WTC11 (cell line): ENCODE data around the gene TRRAP. TPM values are rescaled to one million over a fixed set of nuclear protein-coding genes. Genes with fewer than 3 reads are reported as not detected.

ENCODE experiments used
- ATAC-seq: fragments of 200-7000 bp; cut with Tn5 transposase; 2 replicates; pipeline ENCODE4 v1.10.0; 2021; ENCODE audit warnings: mild to moderate bottlenecking, moderate library complexity
- CTCF ChIA-PET: fragments of 300-600 bp; sonication (Branson Sonifier 250); formaldehyde crosslinking; loops from one replicate; lab custom pipeline; 2021; ENCODE audit warnings: antibody characterized with exemption; lab: Charles Lee
- POLR2A ChIA-PET: fragments of 350-600 bp; sonication (Branson Sonifier 250); formaldehyde crosslinking; loops from one replicate; lab custom pipeline; 2021; ENCODE audit warnings: antibody characterized with exemption; lab: Charles Lee
- DNase-seq: peaks from one replicate; pipeline ENCODE4 v3.0.0; 2021; ENCODE audit warnings: low spot score
- H3K27ac Mint-ChIP-seq: 2 replicates; pipeline ENCODE4 v1.8.0; 2021; ENCODE audit warnings: mixed read lengths
- H3K27me3 Mint-ChIP-seq: 2 replicates; pipeline ENCODE4 v1.8.0; 2021; ENCODE audit warnings: low read depth, mild to moderate bottlenecking, moderate library complexity, mixed read lengths
- H3K36me3 Mint-ChIP-seq: 2 replicates; pipeline ENCODE4 v1.8.0; 2021; ENCODE audit warnings: mixed read lengths
- H3K4me1 Mint-ChIP-seq: 2 replicates; pipeline ENCODE4 v1.8.0; 2022; ENCODE audit warnings: mixed read lengths
- H3K4me3 Mint-ChIP-seq: 2 replicates; pipeline ENCODE4 v1.8.0; 2021; ENCODE audit warnings: mild to moderate bottlenecking, moderate library complexity, mixed read lengths
- H3K9me3 Mint-ChIP-seq: 2 replicates; pipeline ENCODE4 v1.8.0; 2021; ENCODE audit warnings: mixed read lengths
- FOXP1 ChIP-seq: sonication (generic); formaldehyde crosslinking; IDR thresholded peaks from 2 replicates; pipeline ENCODE4 v1.8.0; 2022; ENCODE audit warnings: missing genetic modification reagents, mild to moderate bottlenecking, moderate library complexity, borderline replicate concordance
- GABPB1 ChIP-seq: sonication (generic); formaldehyde crosslinking; IDR thresholded peaks from 2 replicates; pipeline ENCODE4 v1.8.1; 2023; ENCODE audit warnings: mild to moderate bottlenecking, missing genetic modification reagents
- GRHL2 ChIP-seq: fragments of 250-450 bp; sonication (Bioruptor Pico); IDR thresholded peaks from 2 replicates; pipeline ENCODE4 v1.8.0; 2022; ENCODE audit warnings: mild to moderate bottlenecking, moderate library complexity; ENCODE audit not compliant: insufficient replicate concordance, severe bottlenecking
- HMGA2 ChIP-seq: fragments of 250-450 bp; sonication (Bioruptor Pico); IDR thresholded peaks from 2 replicates; pipeline ENCODE4 v1.4.0; 2021; ENCODE audit warnings: mild to moderate bottlenecking, moderate library complexity
- KAT7 ChIP-seq: sonication (generic); formaldehyde crosslinking; IDR thresholded peaks from 2 replicates; pipeline ENCODE4 v1.8.1; 2023; ENCODE audit warnings: missing genetic modification reagents, mild to moderate bottlenecking, borderline replicate concordance
- NR1H2 ChIP-seq: sonication (generic); formaldehyde crosslinking; IDR thresholded peaks from 2 replicates; pipeline ENCODE4 v1.9.0; 2021; ENCODE audit warnings: mild to moderate bottlenecking, moderate library complexity, missing genetic modification reagents
- RORB ChIP-seq: fragments of 250-450 bp; sonication (Bioruptor Pico); IDR thresholded peaks from 2 replicates; pipeline ENCODE4 v1.9.0; 2021; ENCODE audit warnings: mild to moderate bottlenecking
- TCF7 ChIP-seq: sonication (generic); formaldehyde crosslinking; IDR thresholded peaks from 2 replicates; pipeline ENCODE4 v1.8.0; 2022; ENCODE audit warnings: mild to moderate bottlenecking, low read depth, missing genetic modification reagents, moderate library complexity
- TEAD1 ChIP-seq: sonication (generic); formaldehyde crosslinking; IDR thresholded peaks from 2 replicates; pipeline ENCODE4 v1.8.0; 2022; ENCODE audit warnings: mild to moderate bottlenecking, missing genetic modification reagents
- ZNF263 ChIP-seq: sonication (generic); formaldehyde crosslinking; IDR thresholded peaks from 2 replicates; pipeline ENCODE4 v1.8.1; 2022; ENCODE audit warnings: low read depth, mild to moderate bottlenecking, moderate library complexity, missing genetic modification reagents
- ZNF317 ChIP-seq: sonication (generic); formaldehyde crosslinking; IDR thresholded peaks from 2 replicates; pipeline ENCODE4 v1.8.1; 2023; ENCODE audit warnings: low read depth, mild to moderate bottlenecking, moderate library complexity, missing genetic modification reagents, borderline replicate concordance
- ZNF396 ChIP-seq: fragments of 250-450 bp; sonication (Bioruptor Pico); IDR thresholded peaks from 2 replicates; pipeline ENCODE4 v1.8.0; 2021; ENCODE audit warnings: mild to moderate bottlenecking, moderate library complexity, borderline replicate concordance
- total RNA-seq: library from RNA; stranded (reverse); gene quantifications from 3 replicates; pipeline ENCODE4 v1.2.3, GENCODE V29; 2021
- TF ChIP-seq, protein P1 (sequence below): sonication (generic); formaldehyde crosslinking; IDR thresholded peaks from 2 replicates; pipeline ENCODE4 v1.8.0; 2023; ENCODE audit warnings: missing genetic modification reagents
- TF ChIP-seq, protein P2 (sequence below): sonication (generic); formaldehyde crosslinking; IDR thresholded peaks from 2 replicates; pipeline ENCODE4 v1.8.1; 2023; ENCODE audit warnings: mild to moderate bottlenecking, missing genetic modification reagents, moderate library complexity
- TF ChIP-seq, protein P3 (sequence below): sonication (generic); formaldehyde crosslinking; IDR thresholded peaks from 2 replicates; pipeline ENCODE4 v1.8.1; 2022; ENCODE audit warnings: mild to moderate bottlenecking, missing genetic modification reagents, moderate library complexity, borderline replicate concordance
- TF ChIP-seq, protein P4 (sequence below): fragments of 250-450 bp; sonication (Bioruptor Pico); IDR thresholded peaks from 2 replicates; pipeline ENCODE4 v1.9.0; 2021; ENCODE audit warnings: mild to moderate bottlenecking
- TF ChIP-seq, protein P5 (sequence below): fragments of 250-450 bp; sonication (Bioruptor Pico); IDR thresholded peaks from 2 replicates; pipeline ENCODE4 v1.9.0; 2021; ENCODE audit warnings: moderate library complexity, mild to moderate bottlenecking, inconsistent platforms, borderline replicate concordance
- TF ChIP-seq, protein P6 (sequence below): fragments of 250-450 bp; sonication (Bioruptor Pico); IDR thresholded peaks from 2 replicates; pipeline ENCODE4 v1.9.0; 2021; ENCODE audit warnings: mild to moderate bottlenecking, borderline replicate concordance

Gene TRRAP
- total RNA-seq, 1 experiment from 2014 or later = 46.5 TPM

DNA sequence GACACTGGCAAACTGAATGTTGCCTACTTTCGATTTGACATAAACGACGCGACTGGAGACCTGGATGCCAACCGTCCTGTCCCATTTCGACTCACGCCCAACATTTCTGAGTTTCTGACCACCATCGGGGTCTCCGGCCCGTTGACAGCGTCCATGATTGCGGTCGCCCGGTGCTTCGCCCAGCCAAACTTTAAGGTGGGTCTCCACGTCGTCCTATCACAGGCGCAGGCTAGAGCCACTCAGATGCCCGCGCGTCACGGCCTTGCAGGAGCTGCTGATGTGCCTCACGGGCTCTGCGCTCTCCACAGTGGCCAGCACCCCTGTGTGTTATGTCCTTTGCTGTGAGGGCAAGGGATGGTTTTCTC is 133.0 kb downstream of the TRRAP start (continued):
- TF ChIP-seq GRHL2 (no peak), GABPB1 (no peak)

DNA sequence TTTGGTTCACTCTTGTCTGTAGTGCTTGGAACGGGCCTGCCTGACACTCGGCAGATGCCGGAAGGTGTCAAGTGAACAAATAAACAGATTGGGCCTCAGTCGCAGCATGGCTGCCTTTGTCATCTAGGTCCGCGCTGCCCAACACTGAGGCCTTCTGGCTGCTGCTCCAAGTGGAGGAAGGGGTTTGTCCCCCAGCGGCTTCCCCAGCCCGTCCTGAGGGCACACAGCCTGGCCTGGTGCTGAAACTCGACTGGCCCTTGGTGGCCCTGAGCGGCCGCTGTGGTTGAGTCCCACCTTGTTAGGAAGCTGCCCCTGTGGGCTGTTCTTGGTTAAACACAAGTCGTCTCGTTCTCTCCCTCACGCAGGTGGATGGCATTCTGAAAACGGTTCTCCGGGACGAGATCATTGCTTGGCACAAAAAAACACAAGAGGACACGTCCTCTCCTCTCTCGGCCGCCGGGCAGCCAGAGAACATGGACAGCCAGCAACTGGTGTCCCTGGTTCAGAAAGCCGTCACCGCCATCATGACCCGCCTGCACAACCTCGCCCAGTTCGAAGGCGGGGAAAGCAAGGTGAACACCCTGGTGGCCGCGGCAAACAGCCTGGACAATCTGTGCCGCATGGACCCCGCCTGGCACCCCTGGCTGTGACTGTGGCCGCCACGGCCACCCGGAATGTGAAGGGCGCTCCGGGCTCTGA is 133.5 kb downstream of the TRRAP start:
- no peaks in the 10 kb centered on the region for H3K4me1 Mint-ChIP-seq
- ChIA-PET CTCF (no interaction called here), POLR2A (no interaction called here)
- H3K36me3 Mint-ChIP-seq = peaks cover 70% of the 10 kb centered on the region
- TF ChIP-seq, protein P1, sequence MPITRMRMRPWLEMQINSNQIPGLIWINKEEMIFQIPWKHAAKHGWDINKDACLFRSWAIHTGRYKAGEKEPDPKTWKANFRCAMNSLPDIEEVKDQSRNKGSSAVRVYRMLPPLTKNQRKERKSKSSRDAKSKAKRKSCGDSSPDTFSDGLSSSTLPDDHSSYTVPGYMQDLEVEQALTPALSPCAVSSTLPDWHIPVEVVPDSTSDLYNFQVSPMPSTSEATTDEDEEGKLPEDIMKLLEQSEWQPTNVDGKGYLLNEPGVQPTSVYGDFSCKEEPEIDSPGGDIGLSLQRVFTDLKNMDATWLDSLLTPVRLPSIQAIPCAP (CRISPR knock-in tag) = no peak
- no peak for TF ChIP-seq NR1H2 (CRISPR knock-in tag)
- TF ChIP-seq, protein P2, sequence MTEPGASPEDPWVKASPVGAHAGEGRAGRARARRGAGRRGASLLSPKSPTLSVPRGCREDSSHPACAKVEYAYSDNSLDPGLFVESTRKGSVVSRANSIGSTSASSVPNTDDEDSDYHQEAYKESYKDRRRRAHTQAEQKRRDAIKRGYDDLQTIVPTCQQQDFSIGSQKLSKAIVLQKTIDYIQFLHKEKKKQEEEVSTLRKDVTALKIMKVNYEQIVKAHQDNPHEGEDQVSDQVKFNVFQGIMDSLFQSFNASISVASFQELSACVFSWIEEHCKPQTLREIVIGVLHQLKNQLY (CRISPR knock-in tag) = no peak
- no peak for TF ChIP-seq FOXP1 (CRISPR knock-in tag)
- TF ChIP-seq, protein P3, sequence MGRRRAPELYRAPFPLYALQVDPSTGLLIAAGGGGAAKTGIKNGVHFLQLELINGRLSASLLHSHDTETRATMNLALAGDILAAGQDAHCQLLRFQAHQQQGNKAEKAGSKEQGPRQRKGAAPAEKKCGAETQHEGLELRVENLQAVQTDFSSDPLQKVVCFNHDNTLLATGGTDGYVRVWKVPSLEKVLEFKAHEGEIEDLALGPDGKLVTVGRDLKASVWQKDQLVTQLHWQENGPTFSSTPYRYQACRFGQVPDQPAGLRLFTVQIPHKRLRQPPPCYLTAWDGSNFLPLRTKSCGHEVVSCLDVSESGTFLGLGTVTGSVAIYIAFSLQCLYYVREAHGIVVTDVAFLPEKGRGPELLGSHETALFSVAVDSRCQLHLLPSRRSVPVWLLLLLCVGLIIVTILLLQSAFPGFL (CRISPR knock-in tag) = no peak
- no peak for TF ChIP-seq GABPB1
- TF ChIP-seq TCF7 (CRISPR knock-in tag) = no peak
- no peak for TF ChIP-seq ZNF396
- no peak for TF ChIP-seq TEAD1 (CRISPR knock-in tag)
- no peak overlapping the region for H3K4me3 Mint-ChIP-seq
- no peaks in the 10 kb centered on the region for H3K9me3 Mint-ChIP-seq
- ATAC-seq (no peak), DNase-seq (no peak)
- no peaks in the 10 kb centered on the region for H3K27me3 Mint-ChIP-seq
- H3K27ac Mint-ChIP-seq = no peak overlapping the region

DNA sequence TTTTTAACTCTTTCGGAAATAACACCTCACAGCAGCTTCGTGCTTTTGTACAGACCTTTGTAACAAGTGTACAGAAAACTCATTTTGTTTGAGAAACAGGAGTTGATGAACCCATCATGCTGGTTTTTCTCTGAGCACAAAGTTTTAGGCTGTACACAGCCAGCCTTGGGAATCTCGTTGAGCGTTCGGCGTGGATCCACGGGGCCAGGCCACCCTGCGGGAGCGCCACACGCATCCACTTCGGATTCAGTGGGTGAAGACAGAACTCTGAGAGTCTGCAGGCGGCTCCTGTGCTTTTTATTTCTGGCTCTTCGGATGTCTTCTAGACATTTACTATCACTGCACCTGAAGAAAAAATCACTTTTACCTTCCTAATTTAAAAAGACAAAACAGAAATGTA is 134.4 kb downstream of the TRRAP start:
- Mint-ChIP-seq H3K9me3 (no peaks in the 10 kb centered on the region), H3K4me1 (no peaks in the 10 kb centered on the region), H3K27ac (no peak overlapping the region), H3K4me3 (no peak overlapping the region), H3K27me3 (no peaks in the 10 kb centered on the region), H3K36me3 (peaks cover 69% of the 10 kb centered on the region)
- ChIA-PET POLR2A (no interaction called here), CTCF (interaction anchor here (1.9 kb wide), 1 partner anchor 24 kb away, joined by 5 read pairs; no protein-coding TSS in a partner anchor)
- DNase-seq = no peak
- TF ChIP-seq RORB (CRISPR knock-in tag) (no peak), KAT7 (CRISPR knock-in tag) (no peak), ZNF317 (no peak)
- TF ChIP-seq, protein P4, sequence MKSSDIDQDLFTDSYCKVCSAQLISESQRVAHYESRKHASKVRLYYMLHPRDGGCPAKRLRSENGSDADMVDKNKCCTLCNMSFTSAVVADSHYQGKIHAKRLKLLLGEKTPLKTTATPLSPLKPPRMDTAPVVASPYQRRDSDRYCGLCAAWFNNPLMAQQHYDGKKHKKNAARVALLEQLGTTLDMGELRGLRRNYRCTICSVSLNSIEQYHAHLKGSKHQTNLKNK = no peak
- TF ChIP-seq, all 79 proteins: peak for 0
- ATAC-seq = no peak

DNA sequence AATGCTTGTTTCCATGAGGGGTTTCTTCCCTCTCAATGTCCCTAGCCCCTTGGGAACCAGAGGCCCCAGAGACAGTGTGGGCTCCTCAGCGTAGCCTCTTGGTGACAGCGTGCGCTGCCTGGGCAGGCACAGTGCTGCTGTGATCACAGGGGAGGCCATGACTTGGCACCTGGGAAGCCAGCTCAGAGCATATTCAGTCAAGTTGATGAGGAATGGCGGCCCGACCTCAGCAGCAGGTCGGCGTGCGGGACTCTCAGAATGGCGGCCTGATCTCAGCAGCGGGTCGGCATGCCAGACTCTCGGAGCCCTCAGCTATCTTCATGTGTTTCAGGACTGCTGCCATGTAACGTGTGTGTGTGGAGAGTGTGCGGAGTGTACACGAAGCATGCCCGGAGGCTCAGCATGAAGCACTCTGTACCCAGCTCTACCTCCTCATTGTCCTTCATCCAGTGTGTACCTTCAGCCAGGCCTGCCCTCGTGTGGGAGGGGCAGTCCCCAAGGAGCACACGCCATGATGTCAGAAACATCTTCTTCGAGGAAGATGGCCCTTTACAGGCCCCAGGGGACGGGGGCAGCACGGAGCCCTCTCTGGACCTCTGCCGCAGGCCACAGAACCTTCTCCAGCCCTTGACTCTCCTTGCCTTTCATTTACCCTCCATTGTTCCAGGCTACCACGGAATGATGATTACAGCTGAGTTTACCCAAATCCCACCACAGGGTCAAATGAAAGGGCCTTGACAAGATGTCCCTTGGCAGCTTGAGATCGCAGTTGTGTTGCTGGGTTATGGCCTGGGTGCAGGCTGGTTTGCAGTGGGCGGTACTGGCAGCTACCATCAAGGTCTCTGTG is 135.2 kb downstream of the TRRAP start:
- POLR2A ChIA-PET = no interaction called here
- ATAC-seq (no peak), DNase-seq (no peak)
- no peak overlapping the region for H3K4me3 Mint-ChIP-seq
- CTCF ChIA-PET = interaction anchor here (1.9 kb wide), 1 partner anchor 24 kb away, joined by 5 read pairs; no protein-coding TSS in a partner anchor
- H3K27ac Mint-ChIP-seq = no peak overlapping the region
- H3K27me3 Mint-ChIP-seq = no peaks in the 10 kb centered on the region
- H3K9me3 Mint-ChIP-seq = no peaks in the 10 kb centered on the region
- TF ChIP-seq ZNF263 (CRISPR knock-in tag) = no peak
- no peak for TF ChIP-seq HMGA2 (CRISPR knock-in tag)
- TF ChIP-seq, protein P5, sequence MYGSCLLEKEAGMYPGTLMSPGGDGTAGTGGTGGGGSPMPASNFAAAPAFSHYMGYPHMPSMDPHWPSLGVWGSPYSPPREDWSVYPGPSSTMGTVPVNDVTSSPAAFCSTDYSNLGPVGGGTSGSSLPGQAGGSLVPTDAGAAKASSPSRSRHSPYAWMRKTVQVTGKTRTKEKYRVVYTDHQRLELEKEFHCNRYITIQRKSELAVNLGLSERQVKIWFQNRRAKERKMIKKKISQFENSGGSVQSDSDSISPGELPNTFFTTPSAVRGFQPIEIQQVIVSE = no peak
- TF ChIP-seq, protein P6, sequence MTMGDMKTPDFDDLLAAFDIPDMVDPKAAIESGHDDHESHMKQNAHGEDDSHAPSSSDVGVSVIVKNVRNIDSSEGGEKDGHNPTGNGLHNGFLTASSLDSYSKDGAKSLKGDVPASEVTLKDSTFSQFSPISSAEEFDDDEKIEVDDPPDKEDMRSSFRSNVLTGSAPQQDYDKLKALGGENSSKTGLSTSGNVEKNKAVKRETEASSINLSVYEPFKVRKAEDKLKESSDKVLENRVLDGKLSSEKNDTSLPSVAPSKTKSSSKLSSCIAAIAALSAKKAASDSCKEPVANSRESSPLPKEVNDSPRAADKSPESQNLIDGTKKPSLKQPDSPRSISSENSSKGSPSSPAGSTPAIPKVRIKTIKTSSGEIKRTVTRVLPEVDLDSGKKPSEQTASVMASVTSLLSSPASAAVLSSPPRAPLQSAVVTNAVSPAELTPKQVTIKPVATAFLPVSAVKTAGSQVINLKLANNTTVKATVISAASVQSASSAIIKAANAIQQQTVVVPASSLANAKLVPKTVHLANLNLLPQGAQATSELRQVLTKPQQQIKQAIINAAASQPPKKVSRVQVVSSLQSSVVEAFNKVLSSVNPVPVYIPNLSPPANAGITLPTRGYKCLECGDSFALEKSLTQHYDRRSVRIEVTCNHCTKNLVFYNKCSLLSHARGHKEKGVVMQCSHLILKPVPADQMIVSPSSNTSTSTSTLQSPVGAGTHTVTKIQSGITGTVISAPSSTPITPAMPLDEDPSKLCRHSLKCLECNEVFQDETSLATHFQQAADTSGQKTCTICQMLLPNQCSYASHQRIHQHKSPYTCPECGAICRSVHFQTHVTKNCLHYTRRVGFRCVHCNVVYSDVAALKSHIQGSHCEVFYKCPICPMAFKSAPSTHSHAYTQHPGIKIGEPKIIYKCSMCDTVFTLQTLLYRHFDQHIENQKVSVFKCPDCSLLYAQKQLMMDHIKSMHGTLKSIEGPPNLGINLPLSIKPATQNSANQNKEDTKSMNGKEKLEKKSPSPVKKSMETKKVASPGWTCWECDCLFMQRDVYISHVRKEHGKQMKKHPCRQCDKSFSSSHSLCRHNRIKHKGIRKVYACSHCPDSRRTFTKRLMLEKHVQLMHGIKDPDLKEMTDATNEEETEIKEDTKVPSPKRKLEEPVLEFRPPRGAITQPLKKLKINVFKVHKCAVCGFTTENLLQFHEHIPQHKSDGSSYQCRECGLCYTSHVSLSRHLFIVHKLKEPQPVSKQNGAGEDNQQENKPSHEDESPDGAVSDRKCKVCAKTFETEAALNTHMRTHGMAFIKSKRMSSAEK = no peak
- H3K36me3 Mint-ChIP-seq = peaks cover 69% of the 10 kb centered on the region
- H3K4me1 Mint-ChIP-seq = no peaks in the 10 kb centered on the region
